Lower leg skin (tissue), 4 donors: ENCODE measurements around the gene LTF. TPM values are rescaled to one million over a fixed set of nuclear protein-coding genes. Genes with fewer than 3 reads are reported as not detected.

Experiments
- DNase-seq, 2 donors: peaks; one replicate each; pipeline ENCODE4 v3.0.0-alpha.2; 2019; ENCODE audit warnings: low spot score in 2 of 2
- H3K4me3 ChIP-seq: fragments of 200-600 bp; sonication (generic); 2 replicates; pipeline ENCODE4 v1.5.1; 2017; ENCODE audit warnings: mild to moderate bottlenecking, low read depth; ENCODE audit not compliant: poor library complexity, severe bottlenecking
- CTCF ChIP-seq, 3 donors: fragments of 450-650 bp; IDR thresholded peaks; one replicate each; pipeline ENCODE4 v1.5.1; 2016; ENCODE audit warnings: antibody characterized with exemption in 3 of 3, mild to moderate bottlenecking in 3 of 3, moderate library complexity in 2 of 3
- POLR2A ChIP-seq, 2 donors: fragments of 450-650 bp; IDR thresholded peaks; one replicate each; pipeline ENCODE4 v1.6.1; 2016 to 2017; ENCODE audit warnings: antibody characterized with exemption in 2 of 2, mild to moderate bottlenecking in 1 of 2, moderate library complexity in 1 of 2
- WGBS, 2 donors: methylation state at CpG; one replicate each; pipeline ENCODE4 v1.1.5; 2018; 5-methylcytosine and 5-hydroxymethylcytosine counted together
- intact Hi-C: fragments of 100-400 bp; cut with DNase I; formaldehyde crosslinking; loops from one replicate; pipeline ENCODE4 v1.15.0; 2023; ENCODE audit warnings: low total_unique reads
- total RNA-seq, 4 donors: library from RNA; depleted of rRNA; stranded (reverse); fragments of >200 nt; gene quantifications; one replicate each; pipeline ENCODE4 v1.1.0, GENCODE V29; 2016

The LTF gene
- total RNA-seq, 4 donors from 2014 or later: 0.91 to 3.9 (median 2.5) TPM

GRCh38 chr3:46488735-46489361 is 24.1 kb upstream of the LTF start:
- TF ChIP-seq CTCF (IDR thresholded peaks at IDR 0.05): peak in 1 of 3 donors; percentile 94
- no peak for TF ChIP-seq POLR2A (IDR thresholded peaks at IDR 0.05)
- no peak overlapping the region for H3K4me3 ChIP-seq
- intact Hi-C loops: loop anchor here (10.0 kb wide), 1 partner anchor 146 kb away; no protein-coding TSS in a partner anchor
- DNase-seq: peak; percentile 89 to 97
- WGBS, 2 donors: 12 to 19% methylated on average over 22 to 26 of the region's 26 CpGs

- no peak overlapping the region for H3K4me3 ChIP-seq
- intact Hi-C loops: loop anchor here (10.0 kb wide), 1 partner anchor 149 kb away; no protein-coding TSS in a partner anchor
- 90 to 95% methylated on average over 4 of the region's 4 CpGs for WGBS, 2 donors
- TF ChIP-seq POLR2A (IDR thresholded peaks at IDR 0.05) (no peak), CTCF (IDR thresholded peaks at IDR 0.05) (no peak)
- peak in 1 of 2 donors; percentile 3 for DNase-seq
These were observed 21.1 kb upstream of the LTF start for GRCh38 chr3:46485779-46486175.

- peak in 1 of 2 donors; percentile 54 for DNase-seq
- no peak overlapping the region for H3K4me3 ChIP-seq
- intact Hi-C loops: loop anchor here (10.0 kb wide), 1 partner anchor 150 kb away; no protein-coding TSS in a partner anchor
- no peak for TF ChIP-seq CTCF (IDR thresholded peaks at IDR 0.05)
- no peak for TF ChIP-seq POLR2A (IDR thresholded peaks at IDR 0.05)
- WGBS, 2 donors: 79 to 82% methylated on average over 5 to 9 of the region's 10 CpGs
These were observed 20.4 kb upstream of the LTF start for GRCh38 chr3:46484911-46485778.

GRCh38 chr3:46484388-46484787 is 19.7 kb upstream of the LTF start:
- WGBS, 2 donors: 83 to 92% methylated on average over 1 of the region's 1 CpG
- no peak for TF ChIP-seq CTCF (IDR thresholded peaks at IDR 0.05)
- DNase-seq: peak in 1 of 2 donors; percentile 23
- no peak overlapping the region for H3K4me3 ChIP-seq
- intact Hi-C loops: loop anchor here (10.0 kb wide), 1 partner anchor 150 kb away; no protein-coding TSS in a partner anchor

- TF ChIP-seq POLR2A (IDR thresholded peaks at IDR 0.05) (no peak), CTCF (IDR thresholded peaks at IDR 0.05) (no peak)
- DNase-seq: no peak
- intact Hi-C loops: loop anchor here (10.0 kb wide), 1 partner anchor 151 kb away; no protein-coding TSS in a partner anchor
- no peak overlapping the region for H3K4me3 ChIP-seq
- WGBS, 2 donors: 91 to 92% methylated on average over 2 of the region's 2 CpGs
These were observed 19.1 kb upstream of the LTF start for GRCh38 chr3:46483825-46484224.
